IMR-90 (cell line): ENCODE data around the gene SV2B. TPM values are rescaled to one million over a fixed set of nuclear protein-coding genes. Genes with fewer than 3 reads are reported as not detected.

Experiments used
- ATAC-seq: fragments of 200-7000 bp; cut with Tn5 transposase; 2 replicates; pipeline ENCODE4 v1.9.1; 2020; ENCODE audit warnings: low read depth, mild to moderate bottlenecking, moderate library complexity
- BruUV-seq: library from RNA; stranded (reverse); fragments of 400-500 nt; replicated peaks from 2 replicates; lab custom pipeline; 2021; lab: Mats Ljungman, UMichigan
- CTCF ChIA-PET: fragments of 300-600 bp; formaldehyde crosslinking; extraction: SDS; loops from one replicate; lab custom pipeline; 2021; ENCODE audit warnings: antibody characterized with exemption; lab: Yijun Ruan, JAX
- POLR2A ChIA-PET: fragments of 300-600 bp; sonication (Branson Sonifier 250); formaldehyde crosslinking; loops from one replicate; lab custom pipeline; 2022; ENCODE audit warnings: antibody characterized with exemption; ENCODE audit not compliant: unreplicated experiment; lab: Charles Lee
- DNase-seq: peaks from one replicate; pipeline ENCODE4 v3.0.0; 2013
- H2AFZ ChIP-seq: replicated peaks from 2 replicates; pipeline ENCODE3; 2013; ENCODE audit warnings: low read length, mild to moderate bottlenecking; ENCODE audit not compliant: poor library complexity
- H2AK5ac ChIP-seq: 2 replicates; pipeline ENCODE4 v1.6.1; 2013; ENCODE audit warnings: low read depth, low read length, inconsistent platforms
- H2AK9ac ChIP-seq: replicated peaks from 2 replicates; pipeline ENCODE3; 2013; ENCODE audit warnings: mild to moderate bottlenecking, low read depth, low read length, moderate library complexity; ENCODE audit not compliant: poor library complexity
- H2BK120ac ChIP-seq: 2 replicates; pipeline ENCODE4 v1.6.1; 2013; ENCODE audit warnings: low read depth, low read length, inconsistent platforms
- H2BK15ac ChIP-seq: 3 replicates; pipeline ENCODE4 v1.6.1; 2013; ENCODE audit warnings: low read depth, low read length, inconsistent platforms
- H2BK20ac ChIP-seq: 2 replicates; pipeline ENCODE4 v1.6.1; 2013; ENCODE audit warnings: low read depth, mild to moderate bottlenecking, inconsistent platforms, low read length, moderate library complexity
- H2BK5ac ChIP-seq: 2 replicates; pipeline ENCODE4 v1.6.1; 2013; ENCODE audit warnings: mild to moderate bottlenecking, low read depth, low read length, inconsistent platforms; ENCODE audit not compliant: poor library complexity, severe bottlenecking
- H3K14ac ChIP-seq: replicated peaks from 2 replicates; pipeline ENCODE4 v1.6.1; 2013; ENCODE audit warnings: low read depth, low read length, inconsistent platforms
- H3K18ac ChIP-seq: 2 replicates; pipeline ENCODE4 v1.6.1; 2013; ENCODE audit warnings: low read depth, low read length, control low read depth
- H3K23ac ChIP-seq: 2 replicates; pipeline ENCODE4 v1.6.1; 2013; ENCODE audit warnings: low read depth, low read length, inconsistent platforms
- H3K27ac ChIP-seq: 2 replicates; pipeline ENCODE4 v1.5.1; 2013; ENCODE audit warnings: mild to moderate bottlenecking, control low read depth, low read length; ENCODE audit not compliant: insufficient read depth
- H3K27me3 ChIP-seq: 2 replicates; pipeline ENCODE4 v1.6.1; 2013; ENCODE audit warnings: low read length; ENCODE audit not compliant: control insufficient read depth, insufficient read depth
- H3K36me3 ChIP-seq: 2 replicates; pipeline ENCODE4 v1.6.1; 2013; ENCODE audit warnings: low read length, mixed read lengths; ENCODE audit not compliant: control insufficient read depth, insufficient read depth
- H3K4ac ChIP-seq: 2 replicates; pipeline ENCODE4 v1.6.1; 2013; ENCODE audit warnings: low read depth, low read length, inconsistent platforms
- H3K4me1 ChIP-seq: 2 replicates; pipeline ENCODE4 v1.6.1; 2013; ENCODE audit warnings: low read length, mixed read lengths; ENCODE audit not compliant: control insufficient read depth, insufficient read depth
- H3K4me2 ChIP-seq: 2 replicates; pipeline ENCODE4 v1.6.1; 2013; ENCODE audit warnings: low read depth, mild to moderate bottlenecking, control low read depth, low read length, moderate library complexity
- H3K4me3 ChIP-seq: 2 replicates; pipeline ENCODE4 v1.5.1; 2013; ENCODE audit warnings: low read depth, mild to moderate bottlenecking, control low read depth, low read length, moderate library complexity; ENCODE audit not compliant: insufficient read depth
- H3K56ac ChIP-seq: 2 replicates; pipeline ENCODE4 v1.6.1; 2013; ENCODE audit warnings: low read length, inconsistent platforms; ENCODE audit not compliant: insufficient read depth; ENCODE audit errors: extremely low read depth
- H3K79me1 ChIP-seq, 2 experiments: 2 replicates each; pipeline ENCODE4 v1.6.1; 2013; ENCODE audit warnings: low read length in 2 of 2, inconsistent platforms in 1 of 2, low read depth in 1 of 2
- H3K9ac ChIP-seq: 2 replicates; pipeline ENCODE4 v1.6.1; 2013; ENCODE audit warnings: low read depth, low read length, control low read depth
- H3K9me1 ChIP-seq: 2 replicates; pipeline ENCODE4 v1.6.1; 2013; ENCODE audit warnings: low read length, inconsistent platforms; ENCODE audit not compliant: insufficient read depth
- H3K9me3 ChIP-seq: 2 replicates; pipeline ENCODE4 v1.6.1; 2013; ENCODE audit warnings: low read length; ENCODE audit not compliant: control insufficient read depth, insufficient read depth
- H4K20me1 ChIP-seq: 2 replicates; pipeline ENCODE4 v1.6.1; 2013; ENCODE audit warnings: low read length, inconsistent platforms; ENCODE audit not compliant: insufficient read depth
- H4K5ac ChIP-seq: 2 replicates; pipeline ENCODE4 v1.6.1; 2013; ENCODE audit warnings: mild to moderate bottlenecking, low read depth, low read length, control low read depth
- H4K8ac ChIP-seq, 2 experiments: 2 replicates each; pipeline ENCODE4 v1.6.1; 2013; ENCODE audit warnings: low read depth in 2 of 2, low read length in 2 of 2, control low read depth in 1 of 2, inconsistent platforms in 1 of 2
- H4K91ac ChIP-seq: 2 replicates; pipeline ENCODE4 v1.6.1; 2013; ENCODE audit warnings: low read depth, low read length, inconsistent platforms; ENCODE audit not compliant: insufficient read depth
- CHD1 ChIP-seq: IDR thresholded peaks from 2 replicates; pipeline ENCODE4 v1.6.1; 2012; ENCODE audit warnings: low read depth, low read length, improper control_type of control experiment
- FOS ChIP-seq: fragments of 150-350 bp; IDR thresholded peaks from 2 replicates; pipeline ENCODE4 v1.6.1; 2016; ENCODE audit warnings: low read depth, low read length
- MAFK ChIP-seq: IDR thresholded peaks from 2 replicates; pipeline ENCODE4 v1.6.1; 2012; ENCODE audit warnings: low read depth, low read length, improper control_type of control experiment
- MAZ ChIP-seq: IDR thresholded peaks from 2 replicates; pipeline ENCODE4 v1.6.1; 2012; ENCODE audit warnings: low read depth, mild to moderate bottlenecking, low read length, improper control_type of control experiment, moderate library complexity, borderline replicate concordance
- MXI1 ChIP-seq: IDR thresholded peaks from 2 replicates; pipeline ENCODE4 v1.6.1; 2012; ENCODE audit warnings: low read depth, mild to moderate bottlenecking, low read length, moderate library complexity, borderline replicate concordance
- RCOR1 ChIP-seq: IDR thresholded peaks from 2 replicates; pipeline ENCODE4 v1.6.1; 2012; ENCODE audit warnings: mild to moderate bottlenecking, low read length, improper control_type of control experiment; ENCODE audit not compliant: insufficient replicate concordance
- RFX5 ChIP-seq: IDR thresholded peaks from 2 replicates; pipeline ENCODE4 v1.8.0; 2012; ENCODE audit warnings: low read depth, mild to moderate bottlenecking, low read length, moderate library complexity
- SMC3 ChIP-seq: fragments of 150-350 bp; IDR thresholded peaks from 2 replicates; pipeline ENCODE4 v1.6.1; 2016; ENCODE audit warnings: low read depth, mild to moderate bottlenecking, antibody characterized with exemption, low read length, moderate library complexity
- WGBS, 2 experiments: methylation state at CpG; one replicate each; pipeline versions ENCODE4 v1.1.5 to v1.1.7; 2013; ENCODE audit warnings: missing lambda C conversion rate in 2 of 2; ENCODE audit not compliant: insufficient read length in 1 of 2; ENCODE audit errors: extremely low coverage in 2 of 2; 5-methylcytosine and 5-hydroxymethylcytosine counted together
- dilution Hi-C: fragments of 300-500 bp; cut with HindIII; formaldehyde crosslinking; loops from one replicate; pipeline ENCODE4 v1.14.3; 2018; ENCODE audit warnings: low sequenced_read_pairs; ENCODE audit not compliant: unreplicated experiment
- in situ Hi-C: fragments of 300-500 bp; cut with MboI; formaldehyde crosslinking; loops from 3 replicates; pipeline ENCODE4 v1.14.3; 2019; ENCODE audit warnings: low sequenced_read_pairs, inconsistent platforms, mixed read lengths
- intact Hi-C: fragments of 100-400 bp; cut with micrococcal nuclease; formaldehyde crosslinking; loops from 2 replicates; pipeline ENCODE4 v1.10.0; 2022
- polyA plus RNA-seq, 3 experiments: library from polyadenylated mRNA; depleted of rRNA; stranded (reverse); fragments of >200 nt; gene quantifications; 2 replicates each; pipeline ENCODE4 v1.2.3, GENCODE V29; 2012; ENCODE audit warnings: low replicate concordance in 1 of 3
- total RNA-seq: library from RNA; depleted of rRNA; stranded (reverse); fragments of >200 nt; gene quantifications from 2 replicates; pipeline ENCODE4 v1.2.3, GENCODE V29; 2012
- TF ChIP-seq, protein P1 (sequence below): conservative IDR thresholded peaks from 2 replicates; pipeline ENCODE4 v1.5.1; 2012; ENCODE audit warnings: mild to moderate bottlenecking, low read depth, low read length, improper control_type of control experiment
- TF ChIP-seq, protein P2 (sequence below): fragments of 150-350 bp; IDR thresholded peaks from 2 replicates; pipeline ENCODE4 v1.6.1; 2016; ENCODE audit warnings: low read depth, mild to moderate bottlenecking, low read length, moderate library complexity, borderline replicate concordance

SV2B gene
- total and polyA plus RNA-seq, 2 of the 4 experiments (the other 2 are of a cell fraction), result not detected

DNA sequence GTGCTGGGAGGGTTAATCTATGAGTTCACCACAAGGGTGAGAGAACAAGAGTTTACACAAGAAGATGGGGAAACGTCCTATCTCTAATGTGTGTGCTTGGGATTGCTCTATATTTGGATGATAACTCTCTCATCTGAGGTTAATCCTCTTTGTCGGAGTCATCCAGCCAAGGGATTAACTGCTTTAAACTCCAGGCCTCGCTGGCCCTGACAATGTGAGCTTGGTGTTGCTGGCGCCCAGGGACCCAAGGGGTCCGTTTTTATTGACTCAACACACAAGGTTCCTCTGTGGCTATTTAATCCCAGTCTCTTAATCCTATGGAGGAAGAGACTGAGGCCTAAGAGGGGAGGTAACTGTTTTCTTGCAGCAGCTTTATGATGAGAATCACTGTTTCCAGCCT lies 14.2 kb downstream of the SV2B start:
- Histone ChIP-seq H2BK20ac (no peak overlapping the region), H4K5ac (no peak overlapping the region), H3K36me3 (no peaks in the 10 kb centered on the region), H3K4me3 (no peak overlapping the region), H2AFZ (no peak overlapping the region), H4K91ac (no peak overlapping the region), H3K4me1 (no peaks in the 10 kb centered on the region), H3K9me3 (no peaks in the 10 kb centered on the region), H3K18ac (no peak overlapping the region), H3K56ac (no peak overlapping the region), H4K20me1 (no peaks in the 10 kb centered on the region), H2AK9ac (no peak overlapping the region), H3K27me3 (peaks cover 3% of the 10 kb centered on the region), H3K4ac (no peak overlapping the region), H3K23ac (no peak overlapping the region), H3K4me2 (no peak overlapping the region), H3K9ac (no peak overlapping the region), H4K8ac (no peak overlapping the region), H2BK15ac (no peak overlapping the region), H2BK120ac (no peak overlapping the region), H3K9me1 (no peaks in the 10 kb centered on the region), H2BK5ac (no peak overlapping the region), H3K79me1 (no peaks in the 10 kb centered on the region), H2AK5ac (no peak overlapping the region), H3K27ac (no peak overlapping the region), H3K14ac (no peak overlapping the region)
- no TSS peak for BruUV-seq
- ATAC-seq, result no peak
- ChIA-PET POLR2A (no interaction called here), CTCF (no interaction called here)
- in situ Hi-C loops (no loop called here), intact Hi-C loops (no loop called here), dilution Hi-C loops (no loop called here)
- no peak for TF ChIP-seq FOS
- TF ChIP-seq, protein P1, sequence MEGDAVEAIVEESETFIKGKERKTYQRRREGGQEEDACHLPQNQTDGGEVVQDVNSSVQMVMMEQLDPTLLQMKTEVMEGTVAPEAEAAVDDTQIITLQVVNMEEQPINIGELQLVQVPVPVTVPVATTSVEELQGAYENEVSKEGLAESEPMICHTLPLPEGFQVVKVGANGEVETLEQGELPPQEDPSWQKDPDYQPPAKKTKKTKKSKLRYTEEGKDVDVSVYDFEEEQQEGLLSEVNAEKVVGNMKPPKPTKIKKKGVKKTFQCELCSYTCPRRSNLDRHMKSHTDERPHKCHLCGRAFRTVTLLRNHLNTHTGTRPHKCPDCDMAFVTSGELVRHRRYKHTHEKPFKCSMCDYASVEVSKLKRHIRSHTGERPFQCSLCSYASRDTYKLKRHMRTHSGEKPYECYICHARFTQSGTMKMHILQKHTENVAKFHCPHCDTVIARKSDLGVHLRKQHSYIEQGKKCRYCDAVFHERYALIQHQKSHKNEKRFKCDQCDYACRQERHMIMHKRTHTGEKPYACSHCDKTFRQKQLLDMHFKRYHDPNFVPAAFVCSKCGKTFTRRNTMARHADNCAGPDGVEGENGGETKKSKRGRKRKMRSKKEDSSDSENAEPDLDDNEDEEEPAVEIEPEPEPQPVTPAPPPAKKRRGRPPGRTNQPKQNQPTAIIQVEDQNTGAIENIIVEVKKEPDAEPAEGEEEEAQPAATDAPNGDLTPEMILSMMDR, result no peak
- no peak for TF ChIP-seq MXI1
- TF ChIP-seq MAFK, result no peak
- TF ChIP-seq CHD1, result no peak
- TF ChIP-seq, protein P2, sequence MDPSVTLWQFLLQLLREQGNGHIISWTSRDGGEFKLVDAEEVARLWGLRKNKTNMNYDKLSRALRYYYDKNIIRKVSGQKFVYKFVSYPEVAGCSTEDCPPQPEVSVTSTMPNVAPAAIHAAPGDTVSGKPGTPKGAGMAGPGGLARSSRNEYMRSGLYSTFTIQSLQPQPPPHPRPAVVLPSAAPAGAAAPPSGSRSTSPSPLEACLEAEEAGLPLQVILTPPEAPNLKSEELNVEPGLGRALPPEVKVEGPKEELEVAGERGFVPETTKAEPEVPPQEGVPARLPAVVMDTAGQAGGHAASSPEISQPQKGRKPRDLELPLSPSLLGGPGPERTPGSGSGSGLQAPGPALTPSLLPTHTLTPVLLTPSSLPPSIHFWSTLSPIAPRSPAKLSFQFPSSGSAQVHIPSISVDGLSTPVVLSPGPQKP, result no peak
- no peak for TF ChIP-seq RCOR1
- TF ChIP-seq RFX5, result no peak
- no peak for TF ChIP-seq MAZ
- no peak for TF ChIP-seq SMC3
- no peak for DNase-seq
- no CpG with 5 or more reads among the region's 5 CpGs for WGBS, 2 experiments
